GM18526 (cell line): ENCODE measurements around the gene EMP1.

Experiments used
- POLR2A ChIP-seq: IDR thresholded peaks from 3 replicates; pipeline ENCODE4 v1.6.1; 2011; ENCODE audit not compliant: insufficient read length; ENCODE audit errors: extremely low read depth

Gene EMP1

GRCh38 chr12:13196130-13196921, at the start of gene EMP1:
Gene EMP1, plus strand, starts transcription at chr12:13196726. Its CDS starts 14,785 bp downstream, at chr12:13211511.
- TF ChIP-seq POLR2A = no peak

DNA sequence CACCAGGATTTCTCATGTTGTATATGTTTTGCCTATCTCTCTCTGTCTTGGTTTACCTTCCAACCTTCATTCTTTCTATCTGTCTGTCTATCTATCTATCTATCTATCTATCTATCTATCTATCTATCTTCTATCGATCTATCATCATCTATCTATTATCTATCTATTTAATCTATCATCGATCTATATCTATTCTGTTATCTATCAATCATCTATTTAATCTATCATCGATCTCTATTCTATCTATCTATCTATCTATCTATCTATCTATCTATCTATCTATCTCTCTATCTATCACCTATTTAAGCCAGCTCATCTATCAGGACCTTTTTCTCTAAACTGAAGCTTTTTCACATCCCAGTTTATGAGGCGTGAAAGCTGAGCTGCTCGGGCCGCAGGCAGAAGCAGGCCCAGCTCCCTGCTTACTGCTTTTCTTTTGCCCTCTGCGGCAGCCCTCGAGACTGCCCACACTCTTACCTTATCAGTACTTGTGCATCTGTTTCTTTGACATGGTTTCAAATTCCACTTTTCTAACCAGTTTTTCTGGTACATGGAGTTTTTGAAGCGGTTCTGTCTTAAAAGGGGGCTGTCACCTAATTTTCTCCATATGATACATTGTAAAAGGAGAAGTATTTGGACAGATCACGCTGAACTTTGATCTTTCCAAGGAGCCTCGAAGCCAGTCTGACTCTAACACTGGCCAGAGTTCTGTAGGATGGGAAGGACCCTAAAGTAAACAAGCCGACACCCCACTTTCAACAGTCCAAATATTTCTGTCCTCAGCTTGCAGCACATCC, 48.6 kb upstream of the EMP1 start:
- TF ChIP-seq POLR2A = no peak

DNA sequence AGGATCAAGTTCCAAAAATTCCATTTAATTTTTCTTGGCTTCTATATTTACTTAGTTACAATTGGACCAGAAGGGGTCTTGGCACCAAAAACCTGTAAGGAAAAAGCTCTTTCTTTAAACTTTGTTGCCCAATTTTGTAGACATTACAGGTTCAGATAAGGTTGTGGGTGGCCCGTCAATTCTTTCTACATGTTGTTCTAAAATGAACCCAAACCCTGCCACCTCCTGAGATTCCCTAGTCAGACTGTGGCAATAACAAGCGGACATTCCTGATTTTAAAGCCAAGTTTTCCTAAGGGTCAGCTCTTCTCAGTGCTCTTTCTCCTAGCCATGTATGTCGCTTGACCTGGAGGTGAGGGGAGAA, 48.1 kb upstream of the EMP1 start:
- no peak for TF ChIP-seq POLR2A

DNA sequence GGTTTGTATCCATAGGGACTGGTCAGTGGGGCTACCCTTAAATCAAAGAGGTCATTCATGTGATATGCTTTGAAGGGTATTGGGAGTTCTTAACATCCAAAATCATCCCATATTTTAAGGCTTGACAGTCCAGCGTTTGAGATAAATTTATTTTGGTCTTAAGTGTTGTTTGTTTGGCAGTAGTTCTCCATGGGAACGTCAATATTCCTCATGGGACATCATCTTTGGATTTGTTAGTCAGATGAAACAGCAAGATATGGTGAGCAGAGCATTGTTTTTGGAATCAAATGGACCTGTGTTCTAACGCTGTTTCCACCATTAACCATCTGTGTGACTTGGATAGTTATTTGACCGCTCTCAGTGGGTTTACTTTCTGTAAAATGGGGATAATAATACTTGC, 47.1 kb upstream of the EMP1 start:
- TF ChIP-seq POLR2A = no peak

DNA sequence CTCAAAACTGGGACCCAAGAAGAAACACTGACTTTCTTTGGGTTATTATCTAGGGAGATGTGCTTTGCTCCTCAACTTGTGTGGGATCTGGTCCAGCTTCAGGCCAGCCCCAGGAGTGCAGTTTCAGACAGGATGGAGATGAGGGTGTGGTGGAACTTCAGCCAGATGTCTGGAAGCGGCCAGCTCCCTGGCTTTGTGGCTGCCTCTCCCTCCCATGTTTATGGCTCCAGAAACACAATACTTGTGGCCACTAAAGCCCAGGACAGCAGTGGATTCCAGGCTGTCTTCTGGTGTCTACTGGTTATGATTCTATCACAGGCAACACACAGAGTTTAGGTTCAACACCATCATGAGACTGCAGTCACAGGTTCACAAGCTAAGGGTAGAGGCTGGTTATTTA, 44.2 kb upstream of the EMP1 start:
- TF ChIP-seq POLR2A = no peak

GRCh38 chr12:13152756-13153155, 43.8 kb upstream of the EMP1 start:
- no peak for TF ChIP-seq POLR2A

DNA sequence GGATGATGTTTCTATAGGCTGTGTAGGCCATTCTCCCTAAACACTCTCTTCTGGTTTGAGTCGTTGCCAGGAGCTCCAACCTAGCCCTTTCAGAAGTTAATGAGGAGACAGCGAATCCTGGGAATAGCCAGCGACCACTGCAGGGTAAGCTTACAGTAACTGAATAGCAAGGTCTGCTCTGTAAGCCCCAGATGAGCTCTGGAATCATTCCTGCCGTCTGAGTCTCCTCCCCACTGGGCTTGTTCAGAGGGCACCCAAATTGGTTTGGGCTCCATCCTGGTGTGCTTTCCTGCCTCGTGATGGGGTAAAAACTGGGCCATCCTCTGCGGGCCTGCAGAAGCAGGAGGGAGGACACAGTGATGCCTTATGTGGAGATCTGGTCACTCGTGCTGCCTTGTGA, 43.3 kb upstream of the EMP1 start:
- TF ChIP-seq POLR2A = no peak

DNA sequence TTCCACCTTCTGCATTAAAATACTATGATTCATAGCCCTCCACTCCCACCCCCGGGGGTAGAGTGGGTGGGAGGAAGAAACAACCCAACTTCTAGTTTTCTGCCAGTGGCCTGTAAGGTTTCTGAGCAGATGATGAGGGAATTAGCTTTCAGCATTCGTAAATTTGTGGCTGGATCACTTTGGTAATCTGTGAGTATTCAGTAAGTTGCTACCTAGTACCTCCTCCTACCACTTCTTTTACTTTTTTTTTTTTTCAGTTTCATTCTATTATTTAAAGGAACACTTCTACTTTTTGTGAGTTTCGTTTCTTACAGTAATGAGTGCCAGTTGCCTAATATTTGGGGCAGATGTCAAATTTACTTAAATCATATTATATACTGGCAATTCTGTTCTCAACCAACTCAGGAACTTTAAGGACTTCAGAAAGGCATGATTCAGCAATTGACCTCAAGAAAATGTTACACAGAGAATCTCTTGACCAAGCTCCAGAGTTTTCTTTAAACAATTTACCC, 42.4 kb upstream of the EMP1 start:
- no peak for TF ChIP-seq POLR2A

GRCh38 chr12:13154831-13155230, 41.7 kb upstream of the EMP1 start:
- no peak for TF ChIP-seq POLR2A

DNA sequence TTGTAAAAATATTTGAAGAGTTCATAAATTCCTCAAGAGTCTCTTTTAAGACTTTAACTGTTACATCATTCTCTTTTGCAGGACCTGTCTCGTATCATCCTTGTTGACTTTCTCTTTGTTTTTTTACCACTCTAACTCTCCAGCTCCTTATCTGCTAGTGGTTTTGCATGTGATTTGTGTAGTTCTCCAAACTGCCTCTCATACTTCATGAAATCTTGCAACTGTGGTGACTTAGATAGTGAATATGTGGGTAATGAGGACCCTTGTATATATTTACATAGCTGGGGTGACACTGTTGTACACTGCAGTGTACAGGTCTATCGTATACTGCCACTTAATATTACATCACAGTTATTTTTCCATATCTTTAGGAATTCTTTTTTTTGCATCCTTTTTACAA, 40.2 kb upstream of the EMP1 start:
- TF ChIP-seq POLR2A = no peak

DNA sequence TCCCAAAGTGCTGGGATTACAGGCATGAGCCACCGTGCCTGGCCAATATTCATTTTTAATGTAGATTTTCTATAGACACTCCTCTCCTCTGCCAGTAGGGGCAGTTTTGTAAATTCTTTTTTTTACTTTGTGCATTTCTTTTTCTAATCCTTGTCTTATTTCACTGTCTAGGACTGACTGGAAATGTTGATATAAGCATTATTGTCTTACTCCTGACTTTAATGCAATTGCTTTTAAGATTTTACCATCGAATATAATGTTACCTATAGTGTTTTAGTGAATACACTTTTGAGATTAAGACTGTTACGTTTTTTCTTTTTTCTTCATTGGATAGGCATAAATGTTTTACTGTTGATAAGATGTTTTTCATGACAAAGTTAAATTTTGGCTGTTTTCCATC, 35.4 kb upstream of the EMP1 start:
- no peak for TF ChIP-seq POLR2A

DNA sequence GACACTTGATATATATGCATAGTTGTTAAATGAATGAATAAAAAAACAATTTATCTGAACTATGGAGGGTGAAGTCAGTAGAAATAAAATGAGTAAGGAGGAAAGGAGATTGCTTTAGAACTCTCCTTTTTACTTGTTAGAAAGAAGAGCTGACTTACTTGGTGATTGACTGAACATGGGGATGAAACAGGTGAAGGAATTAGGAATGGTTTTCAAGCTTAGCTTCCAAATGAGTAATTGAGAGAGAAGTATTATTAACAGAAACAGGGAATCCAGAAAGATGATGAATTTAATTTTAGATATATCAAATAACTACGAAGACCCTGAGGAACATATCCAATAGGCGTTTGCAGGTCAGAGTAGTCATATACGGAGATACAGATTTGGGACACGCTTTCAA, 33.6 kb upstream of the EMP1 start:
- no peak for TF ChIP-seq POLR2A

DNA sequence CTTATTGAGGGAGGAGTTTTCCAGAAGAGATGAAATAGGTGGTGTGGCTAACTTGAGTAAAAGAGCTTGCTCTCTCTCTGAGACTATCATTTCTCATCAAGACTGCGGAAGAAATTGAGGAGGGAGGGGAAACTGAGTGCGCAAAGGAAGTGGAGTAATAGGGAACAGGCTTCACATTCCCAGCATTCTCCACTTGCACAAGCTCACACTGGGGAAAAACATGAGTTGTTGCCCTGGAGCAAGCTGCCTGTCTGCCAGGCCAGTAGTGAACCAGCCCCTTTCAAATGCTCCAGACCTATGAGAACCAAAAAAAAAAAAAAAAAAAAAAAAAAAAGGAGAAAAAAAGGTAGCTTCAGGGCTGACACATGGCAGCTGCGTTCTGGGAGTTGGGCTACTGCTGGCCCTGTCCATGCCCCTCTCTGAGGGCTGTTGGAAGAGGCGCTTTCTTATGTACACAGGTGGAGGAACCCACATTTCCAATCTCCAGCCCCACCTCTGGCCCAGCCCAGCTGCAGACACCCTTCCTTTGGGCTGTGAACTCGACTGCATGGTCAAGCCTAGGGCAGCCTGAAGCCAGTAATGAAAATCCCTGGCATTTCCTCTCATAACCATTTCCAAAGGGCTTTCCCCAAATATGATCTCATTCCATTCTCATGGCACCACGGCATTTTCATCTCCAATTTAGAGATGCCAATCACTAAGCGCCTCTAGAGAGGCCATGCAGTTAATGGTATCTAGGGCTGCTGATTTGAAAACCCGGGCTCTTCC, 32.5 kb upstream of the EMP1 start:
- TF ChIP-seq POLR2A = no peak

DNA sequence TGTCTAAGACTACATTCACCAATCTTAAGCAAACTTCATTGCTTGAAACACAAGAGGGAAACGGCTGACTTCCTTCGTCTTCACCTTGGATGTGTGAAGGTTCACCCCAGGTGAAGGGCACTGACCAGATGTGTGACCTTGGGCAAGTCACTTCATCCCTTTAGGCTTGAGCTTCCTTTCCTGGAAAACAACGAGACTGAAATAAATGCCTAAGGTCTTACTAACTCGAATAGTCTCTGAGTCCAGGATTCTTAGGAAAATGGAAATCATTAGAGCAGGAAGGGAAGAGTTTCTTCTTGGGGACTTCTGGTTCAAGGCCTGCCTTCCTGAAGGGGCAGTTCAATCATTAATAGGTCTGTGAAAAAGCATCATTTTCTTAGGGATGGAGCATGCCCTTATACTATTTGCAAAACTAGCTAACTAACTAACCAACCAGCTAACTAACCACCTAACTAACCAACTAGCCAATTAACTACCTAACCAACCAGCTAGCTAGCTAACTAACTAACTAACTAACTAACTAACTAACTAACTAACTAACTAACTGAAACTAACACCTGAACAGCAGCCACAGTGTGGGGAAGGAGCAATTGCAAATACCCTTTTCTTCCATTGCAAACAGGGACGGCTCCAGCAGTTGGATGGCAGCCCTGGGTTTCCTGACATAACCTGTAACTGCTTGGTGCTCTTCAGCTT, 31.5 kb upstream of the EMP1 start:
- TF ChIP-seq POLR2A = no peak

- TF ChIP-seq POLR2A = no peak
Measured at GRCh38 chr12:13165617-13166041, 30.9 kb upstream of the EMP1 start.
